Fibroblast of the aortic adventitia (primary cell): Measurements from ENCODE around the gene PPDPF. TPM values are rescaled to one million over a fixed set of nuclear protein-coding genes. Genes with fewer than 3 reads are reported as not detected.

Experiments
- DNase-seq: peaks from one replicate; pipeline ENCODE4 v3.0.0-alpha.2; 2010; ENCODE audit warnings: low read depth
- H3K4me3 ChIP-seq: 2 replicates; pipeline ENCODE4 v1.5.1; 2011; ENCODE audit warnings: low read depth, mild to moderate bottlenecking, control low read depth, low read length, moderate library complexity
- total RNA-seq: library from RNA; depleted of rRNA; stranded (reverse); fragments of >200 nt; gene quantifications from 2 replicates; pipeline ENCODE4 v1.2.3, GENCODE V29; 2012; ENCODE audit warnings: low replicate concordance
- TF ChIP-seq, protein P1 (sequence below): IDR thresholded peaks from 2 replicates; pipeline ENCODE4 v1.5.1; 2011; ENCODE audit warnings: mild to moderate bottlenecking, low read length, control low read depth, inconsistent platforms; ENCODE audit not compliant: insufficient read depth

PPDPF gene
- total RNA-seq, 1 donor: 97.0 TPM

- TF ChIP-seq, protein P1, sequence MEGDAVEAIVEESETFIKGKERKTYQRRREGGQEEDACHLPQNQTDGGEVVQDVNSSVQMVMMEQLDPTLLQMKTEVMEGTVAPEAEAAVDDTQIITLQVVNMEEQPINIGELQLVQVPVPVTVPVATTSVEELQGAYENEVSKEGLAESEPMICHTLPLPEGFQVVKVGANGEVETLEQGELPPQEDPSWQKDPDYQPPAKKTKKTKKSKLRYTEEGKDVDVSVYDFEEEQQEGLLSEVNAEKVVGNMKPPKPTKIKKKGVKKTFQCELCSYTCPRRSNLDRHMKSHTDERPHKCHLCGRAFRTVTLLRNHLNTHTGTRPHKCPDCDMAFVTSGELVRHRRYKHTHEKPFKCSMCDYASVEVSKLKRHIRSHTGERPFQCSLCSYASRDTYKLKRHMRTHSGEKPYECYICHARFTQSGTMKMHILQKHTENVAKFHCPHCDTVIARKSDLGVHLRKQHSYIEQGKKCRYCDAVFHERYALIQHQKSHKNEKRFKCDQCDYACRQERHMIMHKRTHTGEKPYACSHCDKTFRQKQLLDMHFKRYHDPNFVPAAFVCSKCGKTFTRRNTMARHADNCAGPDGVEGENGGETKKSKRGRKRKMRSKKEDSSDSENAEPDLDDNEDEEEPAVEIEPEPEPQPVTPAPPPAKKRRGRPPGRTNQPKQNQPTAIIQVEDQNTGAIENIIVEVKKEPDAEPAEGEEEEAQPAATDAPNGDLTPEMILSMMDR: no peak
- no peak overlapping the region for H3K4me3 ChIP-seq
- DNase-seq: no peak
Observed at GRCh38 chr20:63492982-63493381, 27.6 kb upstream of the PPDPF start.

DNA sequence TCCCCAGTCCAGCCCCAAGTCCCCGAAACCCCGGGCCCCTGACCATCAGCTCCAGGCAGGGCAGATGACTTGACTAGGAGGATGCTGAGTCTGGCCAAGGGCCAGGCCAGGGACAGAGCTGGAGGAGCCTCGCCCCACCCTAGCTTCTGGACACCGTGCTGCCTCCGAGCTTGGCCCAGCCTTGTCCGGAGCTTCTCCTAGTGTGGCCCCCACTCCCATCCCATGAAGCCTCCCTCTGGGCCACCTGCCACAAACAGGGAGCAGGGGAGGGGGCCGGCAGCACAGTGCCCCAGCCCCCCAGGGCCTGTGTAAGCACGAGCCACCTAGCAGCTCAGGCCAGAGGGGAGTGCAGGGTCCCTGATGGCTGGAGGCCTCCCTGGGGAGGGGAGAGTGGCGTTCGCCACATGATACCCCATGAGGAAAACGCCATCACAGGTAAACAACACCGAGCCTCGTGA lies 27.0 kb upstream of the PPDPF start:
- TF ChIP-seq, protein P1: no peak
- DNase-seq: no peak
- no peak overlapping the region for H3K4me3 ChIP-seq

DNA sequence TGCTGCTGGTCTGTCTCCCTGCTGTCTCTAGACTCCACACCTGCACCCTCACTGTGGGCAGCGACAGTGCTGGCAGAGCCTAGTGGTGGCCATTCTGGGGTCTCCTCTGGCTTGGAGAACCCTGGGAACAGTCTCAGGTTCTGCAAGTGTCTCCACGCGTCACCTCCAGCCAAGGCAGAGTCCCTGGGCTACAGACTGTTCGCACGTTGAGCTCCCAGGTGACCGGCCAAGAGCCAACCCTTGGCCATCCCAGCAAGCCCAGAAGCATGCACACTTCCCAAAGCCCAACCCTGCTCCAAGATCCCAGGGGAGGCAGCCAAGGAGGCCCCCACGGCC lies 26.5 kb upstream of the PPDPF start:
- no peak overlapping the region for H3K4me3 ChIP-seq
- DNase-seq: no peak
- TF ChIP-seq, protein P1: no peak

DNA sequence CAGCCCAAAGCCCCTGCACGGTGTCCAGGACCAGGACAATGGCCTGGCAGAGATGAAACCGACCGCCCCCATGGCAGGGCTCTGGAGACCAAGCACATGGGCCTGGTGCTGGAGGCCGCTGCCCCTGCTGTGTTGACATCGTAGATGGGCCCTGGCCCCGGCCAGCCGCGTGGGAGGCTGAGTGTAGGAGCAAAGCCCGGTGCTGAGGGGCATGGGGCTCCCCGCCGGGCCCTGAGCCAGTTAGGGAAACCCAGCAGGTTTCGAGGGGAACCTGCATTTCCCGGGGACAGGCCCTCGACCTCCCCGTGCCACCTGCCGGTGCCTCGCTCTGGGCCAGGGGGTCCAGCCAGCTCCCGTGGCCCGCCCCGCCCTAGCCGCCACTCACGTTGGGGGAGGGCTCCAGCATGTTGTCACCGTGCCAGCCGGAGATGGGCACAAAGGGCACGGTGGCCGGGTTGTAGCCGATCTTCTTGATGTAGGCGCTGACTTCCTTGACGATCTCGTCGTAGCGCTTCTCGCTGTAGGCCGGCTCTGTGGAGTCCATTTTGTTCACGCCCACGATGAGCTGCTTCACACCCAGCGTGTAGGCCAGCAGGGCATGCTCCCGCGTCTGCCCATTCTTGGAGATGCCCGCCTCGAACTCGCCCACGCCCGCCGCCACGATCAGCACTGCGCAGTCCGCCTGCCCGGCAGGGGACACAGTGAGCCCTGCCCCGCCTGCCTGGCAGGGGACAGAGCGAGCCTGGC lies 26.0 kb upstream of the PPDPF start:
- TF ChIP-seq, protein P1: no peak
- no peak for DNase-seq
- no peak overlapping the region for H3K4me3 ChIP-seq

DNA sequence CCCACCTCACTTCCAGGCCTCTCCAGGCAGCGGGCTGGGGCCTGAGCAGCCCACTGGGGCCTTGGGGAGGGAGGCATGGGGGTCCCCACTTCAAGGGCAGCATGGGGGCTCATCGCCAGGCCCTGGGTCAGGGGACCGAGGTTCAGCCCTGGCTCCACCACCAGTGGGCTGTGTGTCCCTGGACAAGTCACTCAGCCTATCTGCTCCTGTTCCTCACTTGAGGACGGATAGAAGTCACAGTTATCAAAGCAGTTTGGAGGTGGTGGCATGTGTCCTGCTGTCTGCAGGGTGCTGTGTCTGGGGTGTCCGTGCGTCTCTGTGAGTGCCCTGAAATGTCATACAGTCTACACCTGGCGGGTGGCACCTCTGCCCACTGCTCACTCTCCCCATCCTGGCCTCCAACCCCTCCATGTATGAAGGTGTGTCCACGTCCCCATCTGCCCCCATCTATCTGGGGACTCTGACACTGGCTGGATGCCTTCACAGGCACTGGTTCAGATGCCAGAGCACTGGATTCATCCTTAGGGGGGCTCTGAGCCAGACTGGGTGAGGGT lies 25.3 kb upstream of the PPDPF start:
- DNase-seq: no peak
- H3K4me3 ChIP-seq: no peak overlapping the region
- TF ChIP-seq, protein P1: no peak

GRCh38 chr20:63495741-63496595 lies 24.6 kb upstream of the PPDPF start:
- peak; percentile 37 for DNase-seq
- TF ChIP-seq, protein P1: peak; percentile 87
- peak overlapping the region; percentile 50 for H3K4me3 ChIP-seq
